Measurements from ENCODE around the gene BRS3. TPM values are rescaled to one million over a fixed set of nuclear protein-coding genes. Genes with fewer than 3 reads are reported as not detected.
A peak's percentile ranks its signal among the peaks of the same experiment; 100 is the strongest.

The BRS3 gene
- total and polyA plus RNA-seq, 12 donors = not detected

DNA sequence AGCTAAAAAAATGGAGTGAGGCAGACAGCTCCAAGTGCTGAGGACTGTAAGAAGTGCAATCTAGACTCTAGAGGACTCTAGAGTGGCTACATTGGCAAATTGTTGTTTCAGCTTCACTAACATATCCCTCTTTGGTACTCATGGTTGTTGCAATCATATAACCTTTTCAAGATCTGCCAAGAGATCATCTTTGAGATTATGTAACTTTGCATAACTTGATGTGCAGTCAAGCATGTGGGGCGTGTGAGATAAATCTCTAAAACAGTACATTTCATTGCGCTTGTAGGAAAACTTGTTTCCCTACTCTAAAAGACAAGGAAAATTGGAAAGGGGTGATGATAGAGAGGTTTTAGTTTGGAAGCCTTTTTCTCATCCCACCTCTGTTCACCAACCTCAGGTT lies 11.2 kb upstream of the BRS3 start:
- H3K27ac ChIP-seq = no peak overlapping the region
- peaks cover 8% of the 10 kb centered on the region for H3K27me3 ChIP-seq
- intact Hi-C loops (cut with DNase I) = no loop called here
- no peaks in the 10 kb centered on the region for H3K36me3 ChIP-seq (replicated peaks in 1 of 2)
- TF ChIP-seq POLR2A (IDR thresholded peaks at IDR 0.05) = no peak
- TF ChIP-seq, protein P1, sequence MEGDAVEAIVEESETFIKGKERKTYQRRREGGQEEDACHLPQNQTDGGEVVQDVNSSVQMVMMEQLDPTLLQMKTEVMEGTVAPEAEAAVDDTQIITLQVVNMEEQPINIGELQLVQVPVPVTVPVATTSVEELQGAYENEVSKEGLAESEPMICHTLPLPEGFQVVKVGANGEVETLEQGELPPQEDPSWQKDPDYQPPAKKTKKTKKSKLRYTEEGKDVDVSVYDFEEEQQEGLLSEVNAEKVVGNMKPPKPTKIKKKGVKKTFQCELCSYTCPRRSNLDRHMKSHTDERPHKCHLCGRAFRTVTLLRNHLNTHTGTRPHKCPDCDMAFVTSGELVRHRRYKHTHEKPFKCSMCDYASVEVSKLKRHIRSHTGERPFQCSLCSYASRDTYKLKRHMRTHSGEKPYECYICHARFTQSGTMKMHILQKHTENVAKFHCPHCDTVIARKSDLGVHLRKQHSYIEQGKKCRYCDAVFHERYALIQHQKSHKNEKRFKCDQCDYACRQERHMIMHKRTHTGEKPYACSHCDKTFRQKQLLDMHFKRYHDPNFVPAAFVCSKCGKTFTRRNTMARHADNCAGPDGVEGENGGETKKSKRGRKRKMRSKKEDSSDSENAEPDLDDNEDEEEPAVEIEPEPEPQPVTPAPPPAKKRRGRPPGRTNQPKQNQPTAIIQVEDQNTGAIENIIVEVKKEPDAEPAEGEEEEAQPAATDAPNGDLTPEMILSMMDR (IDR thresholded peaks at IDR 0.05) = no peak
- DNase-seq = no peak
- WGBS, 4 donors = 72 to 88% (median 81%) methylated on average over 2 of the region's 2 CpGs
- H3K9me3 ChIP-seq (replicated peaks in 1 of 3) = no peaks in the 10 kb centered on the region
- no peaks in the 10 kb centered on the region for H3K4me1 ChIP-seq (replicated peaks in 1 of 2)
- no peak overlapping the region for H3K4me3 ChIP-seq

DNA sequence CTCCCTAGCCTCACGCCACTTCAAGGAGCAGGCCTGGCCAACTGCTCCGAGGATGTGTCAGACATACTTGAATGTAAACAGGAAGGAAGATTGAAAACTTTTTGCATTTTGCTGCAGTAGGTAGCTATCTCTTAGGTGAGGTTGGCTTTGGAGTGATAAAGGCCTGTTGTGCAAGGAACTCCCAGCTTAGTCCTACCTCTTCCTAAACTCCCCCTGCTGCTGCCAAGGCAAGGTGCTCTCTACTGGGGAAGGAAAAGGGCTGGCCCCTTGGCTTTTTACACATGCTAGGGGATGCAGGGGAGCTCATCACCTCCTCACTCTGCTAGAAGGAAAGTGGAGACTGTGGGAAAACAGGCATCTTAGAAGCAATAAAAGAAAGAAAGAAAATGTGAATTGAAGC lies 10.7 kb upstream of the BRS3 start:
- WGBS, 4 donors = 66 to 83% (median 80%) methylated on average over 1 to 2 of the region's 2 CpGs
- intact Hi-C loops (cut with DNase I) = no loop called here
- no peak for DNase-seq
- no peak overlapping the region for H3K27ac ChIP-seq
- no peaks in the 10 kb centered on the region for H3K4me1 ChIP-seq (replicated peaks in 1 of 2)
- peaks cover 7% of the 10 kb centered on the region for H3K27me3 ChIP-seq
- no peaks in the 10 kb centered on the region for H3K9me3 ChIP-seq (replicated peaks in 1 of 3)
- H3K4me3 ChIP-seq = no peak overlapping the region
- no peaks in the 10 kb centered on the region for H3K36me3 ChIP-seq (replicated peaks in 1 of 2)
- TF ChIP-seq, protein P1 (IDR thresholded peaks at IDR 0.05) = no peak
- no peak for TF ChIP-seq POLR2A (IDR thresholded peaks at IDR 0.05)

DNA sequence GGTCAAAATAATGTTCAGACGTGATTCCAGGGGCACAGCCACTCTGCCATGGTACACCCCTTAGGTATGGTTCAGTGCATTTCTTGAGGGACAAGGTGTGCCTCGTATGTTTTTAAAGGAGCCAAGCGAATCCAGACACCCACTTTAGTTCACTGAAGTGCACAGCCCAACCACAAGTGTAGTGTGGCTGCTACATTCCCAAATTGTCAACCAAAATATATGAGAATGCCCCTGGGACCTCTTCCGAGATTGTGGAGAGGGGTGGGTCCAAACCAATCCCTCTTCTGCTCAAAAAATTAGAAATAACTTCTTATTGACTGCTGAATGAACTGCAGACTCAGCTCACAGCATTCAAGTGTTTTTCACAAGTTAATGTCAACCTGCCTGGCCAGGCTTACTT lies 7.4 kb upstream of the BRS3 start:
- peak overlapping the region in 1 of 5 donors; percentile 22 for H3K27ac ChIP-seq
- no peak for DNase-seq
- no peak overlapping the region for H3K4me3 ChIP-seq
- peaks cover 12% of the 10 kb centered on the region for H3K27me3 ChIP-seq
- H3K4me1 ChIP-seq (replicated peaks in 1 of 2) = no peaks in the 10 kb centered on the region
- intact Hi-C loops (cut with DNase I) = no loop called here
- H3K36me3 ChIP-seq (replicated peaks in 1 of 2) = no peaks in the 10 kb centered on the region
- TF ChIP-seq, protein P1 (IDR thresholded peaks at IDR 0.05) = no peak
- no peak for TF ChIP-seq POLR2A (IDR thresholded peaks at IDR 0.05)
- 0 to 30% (median 28%) methylated on average over 1 to 4 of the region's 4 CpGs for WGBS, 4 donors
- H3K9me3 ChIP-seq (replicated peaks in 1 of 3) = no peaks in the 10 kb centered on the region

DNA sequence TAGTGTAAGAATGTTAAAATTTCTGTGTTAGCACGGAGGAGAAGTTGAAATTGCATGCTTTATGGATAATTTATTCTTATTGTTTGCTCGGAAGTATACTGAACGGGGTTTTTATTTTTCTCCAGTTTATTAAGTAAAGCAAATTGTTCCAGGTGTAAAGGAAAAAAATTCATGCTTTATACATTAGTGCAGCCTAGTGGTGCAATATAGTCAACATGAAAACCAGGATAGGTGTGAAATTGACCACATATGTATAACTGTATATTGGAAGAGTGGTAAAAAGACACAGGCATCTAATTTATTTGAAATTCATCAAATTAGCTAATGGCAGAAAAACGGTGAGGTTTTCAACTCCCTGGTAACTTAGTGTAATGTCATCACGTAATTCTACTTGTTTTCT lies 959 bp downstream of the BRS3 start:
- peaks cover 36% of the 10 kb centered on the region for H3K27me3 ChIP-seq
- TF ChIP-seq, protein P1 (IDR thresholded peaks at IDR 0.05) = no peak
- TF ChIP-seq POLR2A (IDR thresholded peaks at IDR 0.05) = no peak
- H3K27ac ChIP-seq = no peak overlapping the region
- DNase-seq = no peak
- intact Hi-C loops (cut with DNase I) = no loop called here
- H3K4me3 ChIP-seq = no peak overlapping the region
- 34 to 41% (median 38%) methylated on average over 5 of the region's 5 CpGs for WGBS, 4 donors
- H3K9me3 ChIP-seq (replicated peaks in 1 of 3) = no peaks in the 10 kb centered on the region
- H3K4me1 ChIP-seq (replicated peaks in 1 of 2) = no peaks in the 10 kb centered on the region
- no peaks in the 10 kb centered on the region for H3K36me3 ChIP-seq (replicated peaks in 1 of 2)

Measured in adrenal gland (tissue), 12 donors.